ENCODE data around the gene DAZL. TPM values are rescaled to one million over a fixed set of nuclear protein-coding genes. Genes with fewer than 3 reads are reported as not detected.

Gene DAZL
- total and polyA plus RNA-seq, 10 of the 15 experiments (the other 5 are each of a cell fraction or from before 2014, with no cell fraction given): 0.04 to 0.48 (median 0.13) TPM; not detected in 1

DNA sequence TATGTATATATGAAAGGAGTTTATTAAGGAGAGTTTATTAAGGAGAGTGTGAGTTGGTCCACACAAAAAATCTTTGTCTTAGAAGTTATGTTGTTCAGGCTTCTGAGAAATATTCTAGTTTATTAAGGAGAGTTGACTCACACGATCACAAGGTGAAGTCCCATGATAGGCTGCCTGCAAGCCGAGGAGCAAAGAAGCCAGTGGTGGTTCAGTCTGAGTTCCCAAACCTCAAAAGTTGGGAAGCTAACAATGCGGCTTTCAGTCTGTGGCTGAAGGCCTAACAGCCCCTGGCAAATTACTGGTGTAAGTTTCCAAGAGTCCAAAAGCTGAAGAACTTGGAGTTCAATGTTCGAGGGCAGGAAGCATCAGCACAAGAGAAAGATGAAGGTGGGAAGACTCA is 42.4 kb upstream of the DAZL start (continued):
- TF ChIP-seq, protein P1, sequence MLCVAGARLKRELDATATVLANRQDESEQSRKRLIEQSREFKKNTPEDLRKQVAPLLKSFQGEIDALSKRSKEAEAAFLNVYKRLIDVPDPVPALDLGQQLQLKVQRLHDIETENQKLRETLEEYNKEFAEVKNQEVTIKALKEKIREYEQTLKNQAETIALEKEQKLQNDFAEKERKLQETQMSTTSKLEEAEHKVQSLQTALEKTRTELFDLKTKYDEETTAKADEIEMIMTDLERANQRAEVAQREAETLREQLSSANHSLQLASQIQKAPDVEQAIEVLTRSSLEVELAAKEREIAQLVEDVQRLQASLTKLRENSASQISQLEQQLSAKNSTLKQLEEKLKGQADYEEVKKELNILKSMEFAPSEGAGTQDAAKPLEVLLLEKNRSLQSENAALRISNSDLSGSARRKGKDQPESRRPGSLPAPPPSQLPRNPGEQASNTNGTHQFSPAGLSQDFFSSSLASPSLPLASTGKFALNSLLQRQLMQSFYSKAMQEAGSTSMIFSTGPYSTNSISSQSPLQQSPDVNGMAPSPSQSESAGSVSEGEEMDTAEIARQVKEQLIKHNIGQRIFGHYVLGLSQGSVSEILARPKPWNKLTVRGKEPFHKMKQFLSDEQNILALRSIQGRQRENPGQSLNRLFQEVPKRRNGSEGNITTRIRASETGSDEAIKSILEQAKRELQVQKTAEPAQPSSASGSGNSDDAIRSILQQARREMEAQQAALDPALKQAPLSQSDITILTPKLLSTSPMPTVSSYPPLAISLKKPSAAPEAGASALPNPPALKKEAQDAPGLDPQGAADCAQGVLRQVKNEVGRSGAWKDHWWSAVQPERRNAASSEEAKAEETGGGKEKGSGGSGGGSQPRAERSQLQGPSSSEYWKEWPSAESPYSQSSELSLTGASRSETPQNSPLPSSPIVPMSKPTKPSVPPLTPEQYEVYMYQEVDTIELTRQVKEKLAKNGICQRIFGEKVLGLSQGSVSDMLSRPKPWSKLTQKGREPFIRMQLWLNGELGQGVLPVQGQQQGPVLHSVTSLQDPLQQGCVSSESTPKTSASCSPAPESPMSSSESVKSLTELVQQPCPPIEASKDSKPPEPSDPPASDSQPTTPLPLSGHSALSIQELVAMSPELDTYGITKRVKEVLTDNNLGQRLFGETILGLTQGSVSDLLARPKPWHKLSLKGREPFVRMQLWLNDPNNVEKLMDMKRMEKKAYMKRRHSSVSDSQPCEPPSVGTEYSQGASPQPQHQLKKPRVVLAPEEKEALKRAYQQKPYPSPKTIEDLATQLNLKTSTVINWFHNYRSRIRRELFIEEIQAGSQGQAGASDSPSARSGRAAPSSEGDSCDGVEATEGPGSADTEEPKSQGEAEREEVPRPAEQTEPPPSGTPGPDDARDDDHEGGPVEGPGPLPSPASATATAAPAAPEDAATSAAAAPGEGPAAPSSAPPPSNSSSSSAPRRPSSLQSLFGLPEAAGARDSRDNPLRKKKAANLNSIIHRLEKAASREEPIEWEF (IDR thresholded peaks at IDR 0.05; ENCODE audit: insufficient replicate concordance, low read depth, low read length): no peak
- TF ChIP-seq, protein P2, sequence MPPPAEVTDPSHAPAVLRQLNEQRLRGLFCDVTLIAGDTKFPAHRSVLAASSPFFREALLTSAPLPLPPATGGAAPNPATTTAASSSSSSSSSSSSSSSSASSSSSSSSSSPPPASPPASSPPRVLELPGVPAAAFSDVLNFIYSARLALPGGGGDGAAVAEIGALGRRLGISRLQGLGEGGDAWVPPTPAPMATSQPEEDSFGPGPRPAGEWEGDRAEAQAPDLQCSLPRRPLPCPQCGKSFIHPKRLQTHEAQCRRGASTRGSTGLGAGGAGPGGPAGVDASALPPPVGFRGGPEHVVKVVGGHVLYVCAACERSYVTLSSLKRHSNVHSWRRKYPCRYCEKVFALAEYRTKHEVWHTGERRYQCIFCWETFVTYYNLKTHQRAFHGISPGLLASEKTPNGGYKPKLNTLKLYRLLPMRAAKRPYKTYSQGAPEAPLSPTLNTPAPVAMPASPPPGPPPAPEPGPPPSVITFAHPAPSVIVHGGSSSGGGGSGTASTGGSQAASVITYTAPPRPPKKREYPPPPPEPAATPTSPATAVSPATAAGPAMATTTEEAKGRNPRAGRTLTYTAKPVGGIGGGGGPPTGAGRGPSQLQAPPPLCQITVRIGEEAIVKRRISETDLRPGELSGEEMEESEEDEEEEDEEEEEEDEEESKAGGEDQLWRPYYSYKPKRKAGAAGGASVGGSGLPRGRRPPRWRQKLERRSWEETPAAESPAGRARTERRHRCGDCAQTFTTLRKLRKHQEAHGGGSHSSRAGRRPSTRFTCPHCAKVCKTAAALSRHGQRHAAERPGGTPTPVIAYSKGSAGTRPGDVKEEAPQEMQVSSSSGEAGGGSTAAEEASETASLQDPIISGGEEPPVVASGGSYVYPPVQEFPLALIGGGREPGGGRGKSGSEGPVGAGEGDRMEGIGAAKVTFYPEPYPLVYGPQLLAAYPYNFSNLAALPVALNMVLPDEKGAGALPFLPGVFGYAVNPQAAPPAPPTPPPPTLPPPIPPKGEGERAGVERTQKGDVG (CRISPR knock-in tag; IDR thresholded peaks at IDR 0.05): no peak
- TF ChIP-seq SREBF1 (IDR thresholded peaks at IDR 0.05; ENCODE audit: low read length): no peak
- no peak for TF ChIP-seq CHD1 (IDR thresholded peaks at IDR 0.05; ENCODE audit: low read depth, low read length)
- no peak for TF ChIP-seq PAX8 (IDR thresholded peaks at IDR 0.05)
- no peak for TF ChIP-seq CBX3 (IDR thresholded peaks at IDR 0.05; ENCODE audit: borderline replicate concordance, low read depth)
- TF ChIP-seq HDAC2 (IDR thresholded peaks at IDR 0.05): no peak
- TF ChIP-seq NRF1 (conservative IDR thresholded peaks at IDR 0.05; ENCODE audit: low read depth, low read length): no peak
- TF ChIP-seq, protein P3, sequence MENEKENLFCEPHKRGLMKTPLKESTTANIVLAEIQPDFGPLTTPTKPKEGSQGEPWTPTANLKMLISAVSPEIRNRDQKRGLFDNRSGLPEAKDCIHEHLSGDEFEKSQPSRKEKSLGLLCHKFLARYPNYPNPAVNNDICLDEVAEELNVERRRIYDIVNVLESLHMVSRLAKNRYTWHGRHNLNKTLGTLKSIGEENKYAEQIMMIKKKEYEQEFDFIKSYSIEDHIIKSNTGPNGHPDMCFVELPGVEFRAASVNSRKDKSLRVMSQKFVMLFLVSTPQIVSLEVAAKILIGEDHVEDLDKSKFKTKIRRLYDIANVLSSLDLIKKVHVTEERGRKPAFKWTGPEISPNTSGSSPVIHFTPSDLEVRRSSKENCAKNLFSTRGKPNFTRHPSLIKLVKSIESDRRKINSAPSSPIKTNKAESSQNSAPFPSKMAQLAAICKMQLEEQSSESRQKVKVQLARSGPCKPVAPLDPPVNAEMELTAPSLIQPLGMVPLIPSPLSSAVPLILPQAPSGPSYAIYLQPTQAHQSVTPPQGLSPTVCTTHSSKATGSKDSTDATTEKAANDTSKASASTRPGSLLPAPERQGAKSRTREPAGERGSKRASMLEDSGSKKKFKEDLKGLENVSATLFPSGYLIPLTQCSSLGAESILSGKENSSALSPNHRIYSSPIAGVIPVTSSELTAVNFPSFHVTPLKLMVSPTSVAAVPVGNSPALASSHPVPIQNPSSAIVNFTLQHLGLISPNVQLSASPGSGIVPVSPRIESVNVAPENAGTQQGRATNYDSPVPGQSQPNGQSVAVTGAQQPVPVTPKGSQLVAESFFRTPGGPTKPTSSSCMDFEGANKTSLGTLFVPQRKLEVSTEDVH (IDR thresholded peaks at IDR 0.05; ENCODE audit: low read depth, partially characterized antibody): no peak
- TF ChIP-seq KLF5 (IDR thresholded peaks at IDR 0.05; ENCODE audit: partially characterized antibody): no peak
